Activated CD8-positive, alpha-beta T cell treated with anti-CD3 and anti-CD28 coated beads, Interleukin-2, amount 10 ng/mL, durations not matched to agents 7 days and 5 days (primary cell): ENCODE data around the gene MBOAT1. TPM values are rescaled to one million over a fixed set of nuclear protein-coding genes. Genes with fewer than 3 reads are reported as not detected.

Experiments used
- ATAC-seq: fragments of 150-1000 bp; cut with Tn5 transposase; one replicate; pipeline ENCODE4 v1.10.0; 2021; ENCODE audit warnings: moderate library complexity
- CTCF ChIA-PET: fragments of 350-600 bp; sonication (Branson Sonifier 250); formaldehyde crosslinking; loops from one replicate; lab custom pipeline; 2021; ENCODE audit warnings: antibody characterized with exemption; lab: Charles Lee
- POLR2A ChIA-PET: fragments of 350-600 bp; sonication (Branson Sonifier 250); formaldehyde crosslinking; loops from one replicate; lab custom pipeline; 2021; ENCODE audit warnings: antibody characterized with exemption; lab: Charles Lee
- DNase-seq: peaks from one replicate; pipeline ENCODE4 v3.0.0-alpha.2; 2020
- H3K27ac Mint-ChIP-seq: one replicate; pipeline ENCODE4 v1.8.0; 2021; ENCODE audit warnings: mild to moderate bottlenecking, mixed read lengths
- H3K27me3 Mint-ChIP-seq: one replicate; pipeline ENCODE4 v1.8.0; 2021; ENCODE audit warnings: low read depth, mixed read lengths
- H3K36me3 Mint-ChIP-seq: one replicate; pipeline ENCODE4 v1.8.0; 2021; ENCODE audit warnings: low read depth, mixed read lengths
- H3K4me1 Mint-ChIP-seq: one replicate; pipeline ENCODE4 v1.8.0; 2021; ENCODE audit warnings: low read depth, mixed read lengths
- H3K4me3 Mint-ChIP-seq: one replicate; pipeline ENCODE4 v1.8.0; 2021; ENCODE audit warnings: mild to moderate bottlenecking, mixed read lengths
- H3K9me3 Mint-ChIP-seq: one replicate; pipeline ENCODE4 v1.8.0; 2022; ENCODE audit warnings: mixed read lengths; ENCODE audit not compliant: insufficient read depth
- total RNA-seq, 2 experiments: library from RNA; stranded (reverse); gene quantifications; one replicate each; pipeline ENCODE4 v1.2.3, GENCODE V29; 2021

The MBOAT1 gene
- total RNA-seq, 2 experiments from 2014 or later: 14.2 to 15.5 TPM

- CTCF ChIA-PET: no interaction called here
- no peak overlapping the region for H3K27ac Mint-ChIP-seq
- POLR2A ChIA-PET: no interaction called here
- H3K36me3 Mint-ChIP-seq: no peaks in the 10 kb centered on the region
- H3K4me3 Mint-ChIP-seq: no peak overlapping the region
- no peaks in the 10 kb centered on the region for H3K4me1 Mint-ChIP-seq
- peaks cover 7% of the 10 kb centered on the region for H3K27me3 Mint-ChIP-seq
- no peaks in the 10 kb centered on the region for H3K9me3 Mint-ChIP-seq
- DNase-seq (no peak), ATAC-seq (no peak)
These were observed 127.9 kb downstream of the MBOAT1 start for GRCh38 chr6:20084411-20084810.

GRCh38 chr6:20071998-20072397, 140.3 kb downstream of the MBOAT1 start:
- peaks cover 20% of the 10 kb centered on the region for H3K27me3 Mint-ChIP-seq
- no peaks in the 10 kb centered on the region for H3K36me3 Mint-ChIP-seq
- ChIA-PET POLR2A (no interaction called here), CTCF (no interaction called here)
- H3K27ac Mint-ChIP-seq: no peak overlapping the region
- no peak for DNase-seq
- H3K9me3 Mint-ChIP-seq: peaks cover 6% of the 10 kb centered on the region
- no peak overlapping the region for H3K4me3 Mint-ChIP-seq
- no peaks in the 10 kb centered on the region for H3K4me1 Mint-ChIP-seq
- no peak for ATAC-seq

GRCh38 chr6:20070047-20070446, 142.2 kb downstream of the MBOAT1 start:
- Mint-ChIP-seq H3K36me3 (no peaks in the 10 kb centered on the region), H3K4me1 (no peaks in the 10 kb centered on the region), H3K9me3 (peaks cover 6% of the 10 kb centered on the region), H3K4me3 (no peak overlapping the region), H3K27ac (no peak overlapping the region), H3K27me3 (peaks cover 11% of the 10 kb centered on the region)
- ChIA-PET POLR2A (no interaction called here), CTCF (interaction anchor here (1.4 kb wide), 1 partner anchor 23 kb away, joined by 4 read pairs; no protein-coding TSS in a partner anchor)
- ATAC-seq: no peak
- no peak for DNase-seq

- no peaks in the 10 kb centered on the region for H3K4me1 Mint-ChIP-seq
- no peak overlapping the region for H3K4me3 Mint-ChIP-seq
- H3K27ac Mint-ChIP-seq: no peak overlapping the region
- POLR2A ChIA-PET: interaction anchor here (0.6 kb wide), 1 partner anchor 172 kb away, joined by 3 read pairs; no protein-coding TSS in a partner anchor
- H3K36me3 Mint-ChIP-seq: no peaks in the 10 kb centered on the region
- DNase-seq (no peak), ATAC-seq (no peak)
- H3K9me3 Mint-ChIP-seq: peaks cover 6% of the 10 kb centered on the region
- peaks cover 11% of the 10 kb centered on the region for H3K27me3 Mint-ChIP-seq
- CTCF ChIA-PET: interaction anchor here (1.4 kb wide), 1 partner anchor 24 kb away, joined by 4 read pairs; no protein-coding TSS in a partner anchor
These were observed 143.2 kb downstream of the MBOAT1 start for GRCh38 chr6:20069021-20069522.

DNA sequence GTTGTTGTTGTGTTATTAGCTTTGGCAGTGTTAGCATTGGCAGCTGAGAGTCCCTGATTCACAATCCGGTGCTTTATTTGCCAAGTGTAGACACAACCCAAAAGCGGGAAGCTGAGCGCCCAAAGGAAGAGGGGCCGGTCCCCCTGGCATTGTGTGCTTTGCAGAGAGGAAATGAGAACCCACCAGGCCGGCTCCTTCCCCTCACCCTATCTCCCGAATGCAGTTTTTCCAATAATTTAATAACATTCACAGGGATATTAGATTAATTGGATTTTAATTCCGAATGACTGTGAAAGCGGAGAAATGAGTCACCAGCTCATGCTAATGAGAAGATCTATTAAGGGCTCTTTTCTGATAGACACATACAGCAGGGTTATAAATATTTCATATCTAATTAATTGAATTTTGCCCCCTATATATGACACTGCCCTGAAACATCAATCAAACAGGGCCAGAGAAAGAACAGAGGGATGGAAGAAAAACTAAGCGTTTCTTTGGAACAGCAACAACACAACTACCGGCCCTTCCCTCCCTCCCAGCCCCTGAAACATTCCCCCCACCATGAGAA, 143.8 kb downstream of the MBOAT1 start:
- Mint-ChIP-seq H3K36me3 (no peaks in the 10 kb centered on the region), H3K4me3 (no peak overlapping the region), H3K27ac (no peak overlapping the region), H3K4me1 (no peaks in the 10 kb centered on the region), H3K27me3 (peaks cover 11% of the 10 kb centered on the region), H3K9me3 (peaks cover 6% of the 10 kb centered on the region)
- CTCF ChIA-PET: interaction anchor here (1.4 kb wide), 1 partner anchor 24 kb away, joined by 4 read pairs; no protein-coding TSS in a partner anchor
- no peak for ATAC-seq
- no peak for DNase-seq
- POLR2A ChIA-PET: interaction anchor here (0.6 kb wide), 1 partner anchor 173 kb away, joined by 3 read pairs; no protein-coding TSS in a partner anchor

- Mint-ChIP-seq H3K27me3 (no peaks in the 10 kb centered on the region), H3K4me1 (peaks cover 13% of the 10 kb centered on the region), H3K9me3 (no peaks in the 10 kb centered on the region), H3K36me3 (no peaks in the 10 kb centered on the region), H3K4me3 (no peak overlapping the region), H3K27ac (no peak overlapping the region)
- ChIA-PET POLR2A (no interaction called here), CTCF (interaction anchor here (0.8 kb wide), 1 partner anchor 29 kb away, joined by 3 read pairs; no protein-coding TSS in a partner anchor)
- ATAC-seq (no peak), DNase-seq (no peak)
These were observed 150.3 kb downstream of the MBOAT1 start for GRCh38 chr6:20061952-20062351.

GRCh38 chr6:20060252-20060651, 152.0 kb downstream of the MBOAT1 start:
- Mint-ChIP-seq H3K4me1 (peaks cover 13% of the 10 kb centered on the region), H3K27me3 (no peaks in the 10 kb centered on the region), H3K36me3 (no peaks in the 10 kb centered on the region), H3K27ac (no peak overlapping the region), H3K9me3 (no peaks in the 10 kb centered on the region), H3K4me3 (no peak overlapping the region)
- ATAC-seq: no peak
- no peak for DNase-seq
- CTCF ChIA-PET: no interaction called here
- POLR2A ChIA-PET: no interaction called here

GRCh38 chr6:20058912-20059311, 153.4 kb downstream of the MBOAT1 start:
- ChIA-PET CTCF (interaction anchor here (1.2 kb wide), 1 partner anchor 35 kb away, joined by 3 read pairs; no protein-coding TSS in a partner anchor), POLR2A (no interaction called here)
- peaks cover 13% of the 10 kb centered on the region for H3K4me1 Mint-ChIP-seq
- DNase-seq (no peak), ATAC-seq (no peak)
- H3K9me3 Mint-ChIP-seq: no peaks in the 10 kb centered on the region
- no peak overlapping the region for H3K4me3 Mint-ChIP-seq
- no peaks in the 10 kb centered on the region for H3K27me3 Mint-ChIP-seq
- H3K27ac Mint-ChIP-seq: no peak overlapping the region
- H3K36me3 Mint-ChIP-seq: no peaks in the 10 kb centered on the region

DNA sequence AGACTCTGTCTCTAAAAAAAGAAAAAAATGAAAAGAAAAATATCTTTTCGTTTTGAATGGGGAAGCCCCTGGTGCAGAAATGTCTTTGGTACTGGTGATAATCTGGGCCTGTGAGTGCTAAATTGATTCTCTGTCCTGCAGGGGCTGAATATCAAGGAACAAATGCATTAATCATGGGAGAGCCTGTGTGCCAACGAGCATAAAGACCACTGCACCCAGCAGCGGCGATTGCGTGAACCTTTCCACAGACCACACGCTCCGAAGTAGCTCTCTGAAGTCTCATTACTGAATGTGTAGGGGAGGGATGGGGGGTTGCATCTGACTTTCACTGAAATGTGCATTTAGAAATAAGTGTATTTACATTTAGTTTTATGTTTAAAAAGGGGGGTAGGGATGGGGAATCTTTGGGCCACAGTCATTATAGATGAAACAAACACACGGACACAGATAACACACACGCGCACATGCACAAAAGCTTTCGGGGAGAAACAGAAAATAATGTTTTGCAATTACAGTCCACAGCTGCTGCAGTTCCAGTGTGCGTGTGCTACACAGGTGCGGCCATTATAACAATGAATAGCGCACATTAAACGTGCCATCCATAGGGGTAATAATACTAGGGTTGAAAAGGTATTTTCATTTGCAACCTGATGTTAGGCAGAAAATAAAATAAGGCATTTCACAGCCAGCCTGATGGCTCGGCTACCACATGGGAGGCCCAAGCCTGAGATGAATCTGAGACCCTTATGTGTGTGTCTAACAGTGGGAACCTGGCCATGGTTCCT, 154.0 kb downstream of the MBOAT1 start:
- peaks cover 13% of the 10 kb centered on the region for H3K4me1 Mint-ChIP-seq
- no peak for DNase-seq
- ChIA-PET CTCF (no interaction called here), POLR2A (no interaction called here)
- ATAC-seq: no peak
- H3K27ac Mint-ChIP-seq: no peak overlapping the region
- no peak overlapping the region for H3K4me3 Mint-ChIP-seq
- no peaks in the 10 kb centered on the region for H3K27me3 Mint-ChIP-seq
- H3K36me3 Mint-ChIP-seq: no peaks in the 10 kb centered on the region
- H3K9me3 Mint-ChIP-seq: no peaks in the 10 kb centered on the region

- no peak overlapping the region for H3K4me3 Mint-ChIP-seq
- peaks cover 4% of the 10 kb centered on the region for H3K4me1 Mint-ChIP-seq
- H3K27ac Mint-ChIP-seq: no peak overlapping the region
- no peaks in the 10 kb centered on the region for H3K27me3 Mint-ChIP-seq
- no peaks in the 10 kb centered on the region for H3K36me3 Mint-ChIP-seq
- ChIA-PET POLR2A (interaction anchor here (0.6 kb wide), 1 partner anchor 47 kb away, joined by 3 read pairs; no protein-coding TSS in a partner anchor), CTCF (interaction anchor here (0.8 to 1.2 kb wide), 4 partner anchors 87 to 1066 kb away, joined by 3 to 4 read pairs (median 3); no protein-coding TSS in a partner anchor)
- DNase-seq (no peak), ATAC-seq (no peak)
- no peaks in the 10 kb centered on the region for H3K9me3 Mint-ChIP-seq
These were observed 155.8 kb downstream of the MBOAT1 start for GRCh38 chr6:20056350-20056992.

DNA sequence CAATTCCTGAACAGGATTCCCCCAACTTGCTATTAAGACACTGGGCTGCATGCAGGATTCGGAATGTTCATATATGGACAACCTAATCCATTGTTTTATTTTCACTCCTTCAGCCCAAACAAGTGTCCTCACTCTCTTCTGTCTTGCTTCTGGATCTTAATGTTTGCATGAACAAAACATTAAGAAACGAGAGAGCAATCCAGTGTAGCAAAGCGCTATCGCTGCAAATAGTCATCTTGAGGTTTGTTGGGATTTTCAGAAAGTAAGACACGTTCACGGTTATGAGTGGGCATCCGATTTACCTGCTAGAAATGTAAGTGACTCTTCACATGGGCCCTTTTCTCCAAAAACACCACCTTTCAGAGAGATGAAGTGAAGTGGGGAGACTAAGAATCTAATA, 156.4 kb downstream of the MBOAT1 start:
- H3K27ac Mint-ChIP-seq: no peak overlapping the region
- ATAC-seq: no peak
- no peaks in the 10 kb centered on the region for H3K36me3 Mint-ChIP-seq
- H3K9me3 Mint-ChIP-seq: no peaks in the 10 kb centered on the region
- ChIA-PET POLR2A (interaction anchor here (0.6 kb wide), 1 partner anchor 46 kb away, joined by 3 read pairs; no protein-coding TSS in a partner anchor), CTCF (interaction anchor here (0.8 to 1.2 kb wide), 3 partner anchors 86 to 1066 kb away, joined by 3 to 4 read pairs (median 3); no protein-coding TSS in a partner anchor)
- H3K4me3 Mint-ChIP-seq: no peak overlapping the region
- H3K27me3 Mint-ChIP-seq: no peaks in the 10 kb centered on the region
- peaks cover 4% of the 10 kb centered on the region for H3K4me1 Mint-ChIP-seq
- no peak for DNase-seq
